Measurements from ENCODE around the gene SEPTIN8.

- TF ChIP-seq, protein P1, sequence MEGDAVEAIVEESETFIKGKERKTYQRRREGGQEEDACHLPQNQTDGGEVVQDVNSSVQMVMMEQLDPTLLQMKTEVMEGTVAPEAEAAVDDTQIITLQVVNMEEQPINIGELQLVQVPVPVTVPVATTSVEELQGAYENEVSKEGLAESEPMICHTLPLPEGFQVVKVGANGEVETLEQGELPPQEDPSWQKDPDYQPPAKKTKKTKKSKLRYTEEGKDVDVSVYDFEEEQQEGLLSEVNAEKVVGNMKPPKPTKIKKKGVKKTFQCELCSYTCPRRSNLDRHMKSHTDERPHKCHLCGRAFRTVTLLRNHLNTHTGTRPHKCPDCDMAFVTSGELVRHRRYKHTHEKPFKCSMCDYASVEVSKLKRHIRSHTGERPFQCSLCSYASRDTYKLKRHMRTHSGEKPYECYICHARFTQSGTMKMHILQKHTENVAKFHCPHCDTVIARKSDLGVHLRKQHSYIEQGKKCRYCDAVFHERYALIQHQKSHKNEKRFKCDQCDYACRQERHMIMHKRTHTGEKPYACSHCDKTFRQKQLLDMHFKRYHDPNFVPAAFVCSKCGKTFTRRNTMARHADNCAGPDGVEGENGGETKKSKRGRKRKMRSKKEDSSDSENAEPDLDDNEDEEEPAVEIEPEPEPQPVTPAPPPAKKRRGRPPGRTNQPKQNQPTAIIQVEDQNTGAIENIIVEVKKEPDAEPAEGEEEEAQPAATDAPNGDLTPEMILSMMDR (IDR thresholded peaks at IDR 0.05): no peak
- no peak for TF ChIP-seq POLR2A (IDR thresholded peaks at IDR 0.05)
These were observed 38.4 kb upstream of the SEPTIN8 start for GRCh38 chr5:132815454-132815853.
